Parathyroid adenoma (tissue), 2 donors: ENCODE results near the gene IGSF9.

Source experiments
- H2AFZ ChIP-seq: fragments of 300-600 bp; sonication (generic); one replicate; pipeline ENCODE4 v1.7.0; 2017; ENCODE audit warnings: antibody characterized with exemption, mild to moderate bottlenecking
- H3K27ac ChIP-seq: fragments of 300-600 bp; sonication (generic); one replicate; pipeline ENCODE4 v1.7.0; 2017
- H3K27me3 ChIP-seq: fragments of 300-600 bp; sonication (generic); one replicate; pipeline ENCODE4 v1.7.0; 2017; ENCODE audit warnings: low read length; ENCODE audit not compliant: control insufficient read depth, insufficient read depth
- H3K36me3 ChIP-seq: fragments of 300-600 bp; sonication (generic); one replicate; pipeline ENCODE4 v1.7.0; 2017; ENCODE audit warnings: low read length; ENCODE audit not compliant: control insufficient read depth, insufficient read depth
- H3K4me1 ChIP-seq: fragments of 300-600 bp; sonication (generic); one replicate; pipeline ENCODE4 v1.7.0; 2017; ENCODE audit warnings: control low read depth
- H3K4me2 ChIP-seq: fragments of 300-600 bp; sonication (generic); one replicate; pipeline ENCODE4 v1.7.0; 2017; ENCODE audit warnings: low read length
- H3K4me3 ChIP-seq: fragments of 300-600 bp; sonication (generic); one replicate; pipeline ENCODE4 v1.7.0; 2017; ENCODE audit warnings: low read depth, low read length
- H3K79me2 ChIP-seq: fragments of 300-600 bp; sonication (generic); one replicate; pipeline ENCODE4 v1.7.0; 2017; ENCODE audit warnings: control low read depth
- H3K9ac ChIP-seq: fragments of 300-600 bp; sonication (generic); one replicate; pipeline ENCODE4 v1.7.0; 2017; ENCODE audit warnings: mild to moderate bottlenecking
- H3K9me3 ChIP-seq: fragments of 300-600 bp; sonication (generic); one replicate; pipeline ENCODE4 v1.7.0; 2017; ENCODE audit warnings: low read length; ENCODE audit not compliant: control insufficient read depth
- TF ChIP-seq, protein P1 (sequence below): fragments of 300-600 bp; sonication (generic); IDR thresholded peaks from one replicate; pipeline ENCODE4 v1.7.0; 2017; ENCODE audit warnings: antibody characterized with exemption, mild to moderate bottlenecking
- donor health status: primary hyperparathyroidism.

The IGSF9 gene

DNA sequence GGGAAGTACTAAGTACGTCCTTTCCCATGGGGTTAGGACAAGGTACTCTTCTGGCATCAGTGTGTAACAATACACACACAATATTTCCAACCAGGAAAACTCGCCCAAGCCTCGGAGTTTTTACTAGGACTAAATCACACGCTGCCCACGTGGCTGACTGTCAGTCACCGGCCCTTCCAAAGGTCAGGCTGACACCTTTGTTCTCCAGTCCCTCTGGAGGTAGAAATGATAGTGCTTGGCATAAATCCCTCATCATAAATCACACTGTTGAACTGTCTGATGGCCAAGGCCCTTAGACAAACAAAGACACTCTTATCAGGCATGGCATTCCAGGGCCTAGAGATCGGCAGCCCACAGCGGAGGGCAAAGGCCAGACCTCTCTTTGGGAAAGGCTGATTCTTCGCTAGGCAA lies 25.5 kb upstream of the IGSF9 start:
- TF ChIP-seq, protein P1, sequence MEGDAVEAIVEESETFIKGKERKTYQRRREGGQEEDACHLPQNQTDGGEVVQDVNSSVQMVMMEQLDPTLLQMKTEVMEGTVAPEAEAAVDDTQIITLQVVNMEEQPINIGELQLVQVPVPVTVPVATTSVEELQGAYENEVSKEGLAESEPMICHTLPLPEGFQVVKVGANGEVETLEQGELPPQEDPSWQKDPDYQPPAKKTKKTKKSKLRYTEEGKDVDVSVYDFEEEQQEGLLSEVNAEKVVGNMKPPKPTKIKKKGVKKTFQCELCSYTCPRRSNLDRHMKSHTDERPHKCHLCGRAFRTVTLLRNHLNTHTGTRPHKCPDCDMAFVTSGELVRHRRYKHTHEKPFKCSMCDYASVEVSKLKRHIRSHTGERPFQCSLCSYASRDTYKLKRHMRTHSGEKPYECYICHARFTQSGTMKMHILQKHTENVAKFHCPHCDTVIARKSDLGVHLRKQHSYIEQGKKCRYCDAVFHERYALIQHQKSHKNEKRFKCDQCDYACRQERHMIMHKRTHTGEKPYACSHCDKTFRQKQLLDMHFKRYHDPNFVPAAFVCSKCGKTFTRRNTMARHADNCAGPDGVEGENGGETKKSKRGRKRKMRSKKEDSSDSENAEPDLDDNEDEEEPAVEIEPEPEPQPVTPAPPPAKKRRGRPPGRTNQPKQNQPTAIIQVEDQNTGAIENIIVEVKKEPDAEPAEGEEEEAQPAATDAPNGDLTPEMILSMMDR, result no peak
- Histone ChIP-seq H3K27ac (no peak overlapping the region), H3K27me3 (no peaks in the 10 kb centered on the region)

DNA sequence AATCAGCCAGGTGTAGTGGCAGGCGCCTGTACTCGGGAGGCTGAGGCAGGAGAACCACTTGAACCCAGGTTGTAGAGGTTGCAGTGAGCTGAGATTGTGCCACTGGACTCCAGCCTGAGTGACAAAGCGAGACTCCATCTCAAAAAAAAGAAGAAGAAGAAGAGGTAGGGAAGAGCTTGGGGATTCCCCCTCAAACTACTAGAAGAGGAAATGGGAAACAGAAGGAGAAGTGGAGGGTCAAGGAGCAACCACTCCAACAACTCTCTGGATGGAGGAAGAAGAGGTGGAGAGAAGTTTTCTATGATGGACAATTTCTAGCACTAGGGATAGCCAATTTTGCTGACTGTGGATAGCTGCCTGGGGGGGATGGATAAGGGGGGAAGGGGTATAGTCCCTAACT lies 23.5 kb upstream of the IGSF9 start:
- H3K36me3 ChIP-seq, result no peaks in the 10 kb centered on the region
- no peak overlapping the region for H3K4me3 ChIP-seq
- TF ChIP-seq, protein P1, result no peak
- H3K9ac ChIP-seq, result no peak overlapping the region
- H2AFZ ChIP-seq, result no peak overlapping the region
- no peaks in the 10 kb centered on the region for H3K9me3 ChIP-seq
- no peaks in the 10 kb centered on the region for H3K27me3 ChIP-seq
- no peak overlapping the region for H3K27ac ChIP-seq
- H3K79me2 ChIP-seq, result no peaks in the 10 kb centered on the region
- no peaks in the 10 kb centered on the region for H3K4me1 ChIP-seq
- H3K4me2 ChIP-seq, result no peak overlapping the region

More for the DNA sequence above, 25.5 kb upstream of the IGSF9 start:
- no peak overlapping the region for H3K9ac ChIP-seq
- H3K79me2 ChIP-seq, result no peaks in the 10 kb centered on the region
- no peaks in the 10 kb centered on the region for H3K36me3 ChIP-seq
- H3K9me3 ChIP-seq, result no peaks in the 10 kb centered on the region
- H3K4me2 ChIP-seq, result no peak overlapping the region
- H3K4me1 ChIP-seq, result no peaks in the 10 kb centered on the region
- H2AFZ ChIP-seq, result no peak overlapping the region
- H3K4me3 ChIP-seq, result no peak overlapping the region

DNA sequence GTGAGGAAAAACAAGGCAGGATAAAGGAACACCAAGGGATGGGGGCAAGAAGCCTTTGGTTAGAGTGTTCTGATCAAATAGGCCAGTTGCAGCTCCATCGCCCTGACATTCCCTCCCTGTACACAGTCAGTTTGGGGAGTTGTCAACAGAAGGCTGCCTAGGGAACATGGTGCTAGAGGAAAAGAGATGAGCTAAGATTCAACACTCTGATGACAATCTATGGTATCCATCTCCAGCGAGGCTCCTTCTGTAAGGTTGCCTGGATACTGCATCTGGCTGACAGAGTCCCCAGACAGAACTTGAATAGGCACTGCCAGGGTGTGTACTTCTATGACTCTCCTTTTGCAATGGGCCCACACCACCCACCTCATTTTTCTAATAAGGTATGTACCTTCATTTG lies 19.9 kb upstream of the IGSF9 start:
- Histone ChIP-seq H3K27ac (no peak overlapping the region), H3K79me2 (no peaks in the 10 kb centered on the region), H3K9ac (no peak overlapping the region), H3K36me3 (no peaks in the 10 kb centered on the region), H3K4me1 (no peaks in the 10 kb centered on the region), H3K4me3 (no peak overlapping the region), H3K27me3 (no peaks in the 10 kb centered on the region), H2AFZ (no peak overlapping the region), H3K4me2 (no peak overlapping the region), H3K9me3 (no peaks in the 10 kb centered on the region)
- TF ChIP-seq, protein P1, result no peak

DNA sequence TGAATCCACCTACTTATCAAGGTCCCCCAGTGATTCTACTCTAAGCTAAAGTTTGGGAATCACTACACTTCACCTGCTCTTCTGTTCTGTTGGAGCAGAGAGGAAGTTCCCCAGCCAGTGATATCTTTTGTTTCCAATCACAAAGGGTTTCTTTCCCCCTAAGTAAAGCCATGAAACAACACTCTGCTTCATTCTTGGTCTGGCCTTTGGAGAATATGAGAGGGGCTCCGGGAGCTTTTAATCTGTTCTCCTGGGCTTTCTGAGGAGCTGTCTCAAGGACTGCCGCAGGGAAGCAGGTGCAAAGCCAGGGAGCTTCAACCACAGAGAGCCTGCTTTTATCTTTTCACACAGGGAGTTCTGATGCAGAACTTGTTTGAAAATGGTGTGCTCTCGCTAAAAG lies 18.7 kb upstream of the IGSF9 start:
- Histone ChIP-seq H3K36me3 (no peaks in the 10 kb centered on the region), H3K4me3 (no peak overlapping the region), H3K9ac (no peak overlapping the region), H3K4me1 (peaks cover 5% of the 10 kb centered on the region), H3K4me2 (no peak overlapping the region), H3K79me2 (no peaks in the 10 kb centered on the region), H3K9me3 (no peaks in the 10 kb centered on the region), H3K27me3 (no peaks in the 10 kb centered on the region), H2AFZ (no peak overlapping the region), H3K27ac (no peak overlapping the region)
- TF ChIP-seq, protein P1, result no peak

DNA sequence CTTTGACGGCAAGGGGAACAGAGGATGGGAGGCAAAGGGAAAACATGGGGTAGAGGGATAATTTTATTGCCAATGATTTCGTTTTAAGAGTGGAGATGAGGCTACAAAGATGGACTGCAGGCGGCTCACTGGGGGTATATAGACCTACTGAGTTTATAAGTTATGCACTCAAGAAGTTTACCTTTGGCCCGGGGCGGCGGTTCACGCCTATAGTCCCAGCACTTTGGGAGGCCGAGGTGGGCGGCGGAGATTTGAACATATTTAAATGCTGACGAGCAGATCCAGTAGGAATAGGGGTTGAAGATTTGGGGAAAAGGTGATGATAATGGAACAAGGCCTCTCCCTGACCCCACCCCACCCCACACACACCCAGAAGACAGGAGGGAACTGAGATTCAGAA lies 16.8 kb upstream of the IGSF9 start:
- Histone ChIP-seq H3K4me1 (peaks cover 5% of the 10 kb centered on the region), H3K27ac (no peak overlapping the region), H3K36me3 (no peaks in the 10 kb centered on the region), H3K27me3 (no peaks in the 10 kb centered on the region), H3K4me2 (no peak overlapping the region), H2AFZ (no peak overlapping the region), H3K4me3 (no peak overlapping the region), H3K9me3 (no peaks in the 10 kb centered on the region), H3K79me2 (no peaks in the 10 kb centered on the region), H3K9ac (no peak overlapping the region)
- TF ChIP-seq, protein P1, result no peak
